IMR-90 (cell line): ENCODE measurements around the gene KCNS1. TPM values are rescaled to one million over a fixed set of nuclear protein-coding genes. Genes with fewer than 3 reads are reported as not detected.
A peak's percentile ranks its signal among the peaks of the same experiment; 100 is the strongest.

ENCODE experiments used
- ATAC-seq: fragments of 200-7000 bp; cut with Tn5 transposase; 2 replicates; pipeline ENCODE4 v1.9.1; 2020; ENCODE audit warnings: low read depth, mild to moderate bottlenecking, moderate library complexity
- BruUV-seq: library from RNA; stranded (reverse); fragments of 400-500 nt; replicated peaks from 2 replicates; lab custom pipeline; 2021; lab: Mats Ljungman, UMichigan
- CTCF ChIA-PET: fragments of 300-600 bp; formaldehyde crosslinking; extraction: SDS; loops from one replicate; lab custom pipeline; 2021; ENCODE audit warnings: antibody characterized with exemption; lab: Yijun Ruan, JAX
- POLR2A ChIA-PET: fragments of 300-600 bp; sonication (Branson Sonifier 250); formaldehyde crosslinking; loops from one replicate; lab custom pipeline; 2022; ENCODE audit warnings: antibody characterized with exemption; ENCODE audit not compliant: unreplicated experiment; lab: Charles Lee
- DNase-seq: peaks from one replicate; pipeline ENCODE4 v3.0.0; 2013
- H2AFZ ChIP-seq: replicated peaks from 2 replicates; pipeline ENCODE3; 2013; ENCODE audit warnings: low read length, mild to moderate bottlenecking; ENCODE audit not compliant: poor library complexity
- H2AK5ac ChIP-seq: 2 replicates; pipeline ENCODE4 v1.6.1; 2013; ENCODE audit warnings: low read depth, low read length, inconsistent platforms
- H2AK9ac ChIP-seq: replicated peaks from 2 replicates; pipeline ENCODE3; 2013; ENCODE audit warnings: mild to moderate bottlenecking, low read depth, low read length, moderate library complexity; ENCODE audit not compliant: poor library complexity
- H2BK120ac ChIP-seq: 2 replicates; pipeline ENCODE4 v1.6.1; 2013; ENCODE audit warnings: low read depth, low read length, inconsistent platforms
- H2BK15ac ChIP-seq: 3 replicates; pipeline ENCODE4 v1.6.1; 2013; ENCODE audit warnings: low read depth, low read length, inconsistent platforms
- H2BK20ac ChIP-seq: 2 replicates; pipeline ENCODE4 v1.6.1; 2013; ENCODE audit warnings: low read depth, mild to moderate bottlenecking, inconsistent platforms, low read length, moderate library complexity
- H2BK5ac ChIP-seq: 2 replicates; pipeline ENCODE4 v1.6.1; 2013; ENCODE audit warnings: mild to moderate bottlenecking, low read depth, low read length, inconsistent platforms; ENCODE audit not compliant: poor library complexity, severe bottlenecking
- H3K14ac ChIP-seq: replicated peaks from 2 replicates; pipeline ENCODE4 v1.6.1; 2013; ENCODE audit warnings: low read depth, low read length, inconsistent platforms
- H3K18ac ChIP-seq: 2 replicates; pipeline ENCODE4 v1.6.1; 2013; ENCODE audit warnings: low read depth, low read length, control low read depth
- H3K23ac ChIP-seq: 2 replicates; pipeline ENCODE4 v1.6.1; 2013; ENCODE audit warnings: low read depth, low read length, inconsistent platforms
- H3K27ac ChIP-seq: 2 replicates; pipeline ENCODE4 v1.5.1; 2013; ENCODE audit warnings: mild to moderate bottlenecking, control low read depth, low read length; ENCODE audit not compliant: insufficient read depth
- H3K27me3 ChIP-seq: 2 replicates; pipeline ENCODE4 v1.6.1; 2013; ENCODE audit warnings: low read length; ENCODE audit not compliant: control insufficient read depth, insufficient read depth
- H3K36me3 ChIP-seq: 2 replicates; pipeline ENCODE4 v1.6.1; 2013; ENCODE audit warnings: low read length, mixed read lengths; ENCODE audit not compliant: control insufficient read depth, insufficient read depth
- H3K4ac ChIP-seq: 2 replicates; pipeline ENCODE4 v1.6.1; 2013; ENCODE audit warnings: low read depth, low read length, inconsistent platforms
- H3K4me1 ChIP-seq: 2 replicates; pipeline ENCODE4 v1.6.1; 2013; ENCODE audit warnings: low read length, mixed read lengths; ENCODE audit not compliant: control insufficient read depth, insufficient read depth
- H3K4me2 ChIP-seq: 2 replicates; pipeline ENCODE4 v1.6.1; 2013; ENCODE audit warnings: low read depth, mild to moderate bottlenecking, control low read depth, low read length, moderate library complexity
- H3K4me3 ChIP-seq: 2 replicates; pipeline ENCODE4 v1.5.1; 2013; ENCODE audit warnings: low read depth, mild to moderate bottlenecking, control low read depth, low read length, moderate library complexity; ENCODE audit not compliant: insufficient read depth
- H3K56ac ChIP-seq: 2 replicates; pipeline ENCODE4 v1.6.1; 2013; ENCODE audit warnings: low read length, inconsistent platforms; ENCODE audit not compliant: insufficient read depth; ENCODE audit errors: extremely low read depth
- H3K79me1 ChIP-seq, 2 experiments: 2 replicates each; pipeline ENCODE4 v1.6.1; 2013; ENCODE audit warnings: low read length in 2 of 2, inconsistent platforms in 1 of 2, low read depth in 1 of 2
- H3K9ac ChIP-seq: 2 replicates; pipeline ENCODE4 v1.6.1; 2013; ENCODE audit warnings: low read depth, low read length, control low read depth
- H3K9me1 ChIP-seq: 2 replicates; pipeline ENCODE4 v1.6.1; 2013; ENCODE audit warnings: low read length, inconsistent platforms; ENCODE audit not compliant: insufficient read depth
- H3K9me3 ChIP-seq: 2 replicates; pipeline ENCODE4 v1.6.1; 2013; ENCODE audit warnings: low read length; ENCODE audit not compliant: control insufficient read depth, insufficient read depth
- H4K20me1 ChIP-seq: 2 replicates; pipeline ENCODE4 v1.6.1; 2013; ENCODE audit warnings: low read length, inconsistent platforms; ENCODE audit not compliant: insufficient read depth
- H4K5ac ChIP-seq: 2 replicates; pipeline ENCODE4 v1.6.1; 2013; ENCODE audit warnings: mild to moderate bottlenecking, low read depth, low read length, control low read depth
- H4K8ac ChIP-seq, 2 experiments: 2 replicates each; pipeline ENCODE4 v1.6.1; 2013; ENCODE audit warnings: low read depth in 2 of 2, low read length in 2 of 2, control low read depth in 1 of 2, inconsistent platforms in 1 of 2
- H4K91ac ChIP-seq: 2 replicates; pipeline ENCODE4 v1.6.1; 2013; ENCODE audit warnings: low read depth, low read length, inconsistent platforms; ENCODE audit not compliant: insufficient read depth
- BHLHE40 ChIP-seq: fragments of 150-350 bp; IDR thresholded peaks from 2 replicates; pipeline ENCODE4 v1.6.1; 2016; ENCODE audit warnings: mild to moderate bottlenecking, low read depth, low read length
- CEBPB ChIP-seq: IDR thresholded peaks from 2 replicates; pipeline ENCODE4 v1.6.1; 2012; ENCODE audit warnings: low read depth, low read length, improper control_type of control experiment
- CHD1 ChIP-seq: IDR thresholded peaks from 2 replicates; pipeline ENCODE4 v1.6.1; 2012; ENCODE audit warnings: low read depth, low read length, improper control_type of control experiment
- CTCF ChIP-seq: conservative IDR thresholded peaks from 2 replicates; pipeline ENCODE4 v1.5.1; 2012; ENCODE audit warnings: mild to moderate bottlenecking, low read depth, low read length, improper control_type of control experiment
- ELK1 ChIP-seq: fragments of 150-350 bp; IDR thresholded peaks from 2 replicates; pipeline ENCODE4 v1.6.1; 2016; ENCODE audit warnings: low read depth, mild to moderate bottlenecking, low read length, moderate library complexity, borderline replicate concordance
- FOS ChIP-seq: fragments of 150-350 bp; IDR thresholded peaks from 2 replicates; pipeline ENCODE4 v1.6.1; 2016; ENCODE audit warnings: low read depth, low read length
- MAFK ChIP-seq: IDR thresholded peaks from 2 replicates; pipeline ENCODE4 v1.6.1; 2012; ENCODE audit warnings: low read depth, low read length, improper control_type of control experiment
- MAZ ChIP-seq: IDR thresholded peaks from 2 replicates; pipeline ENCODE4 v1.6.1; 2012; ENCODE audit warnings: low read depth, mild to moderate bottlenecking, low read length, improper control_type of control experiment, moderate library complexity, borderline replicate concordance
- MXI1 ChIP-seq: IDR thresholded peaks from 2 replicates; pipeline ENCODE4 v1.6.1; 2012; ENCODE audit warnings: low read depth, mild to moderate bottlenecking, low read length, moderate library complexity, borderline replicate concordance
- NFE2L2 ChIP-seq: fragments of 150-350 bp; IDR thresholded peaks from 2 replicates; pipeline ENCODE4 v1.6.1; 2016; ENCODE audit warnings: low read depth, mild to moderate bottlenecking, low read length
- POLR2A ChIP-seq: IDR thresholded peaks from 2 replicates; pipeline ENCODE4 v1.6.1; 2012; ENCODE audit warnings: mild to moderate bottlenecking, low read depth, low read length
- RAD21 ChIP-seq: IDR thresholded peaks from 2 replicates; pipeline ENCODE4 v1.6.1; 2012; ENCODE audit warnings: low read length, improper control_type of control experiment
- RCOR1 ChIP-seq: IDR thresholded peaks from 2 replicates; pipeline ENCODE4 v1.6.1; 2012; ENCODE audit warnings: mild to moderate bottlenecking, low read length, improper control_type of control experiment; ENCODE audit not compliant: insufficient replicate concordance
- RFX5 ChIP-seq: IDR thresholded peaks from 2 replicates; pipeline ENCODE4 v1.8.0; 2012; ENCODE audit warnings: low read depth, mild to moderate bottlenecking, low read length, moderate library complexity
- SMC3 ChIP-seq: fragments of 150-350 bp; IDR thresholded peaks from 2 replicates; pipeline ENCODE4 v1.6.1; 2016; ENCODE audit warnings: low read depth, mild to moderate bottlenecking, antibody characterized with exemption, low read length, moderate library complexity
- USF2 ChIP-seq: fragments of 150-350 bp; IDR thresholded peaks from 2 replicates; pipeline ENCODE4 v1.6.1; 2017; ENCODE audit warnings: mild to moderate bottlenecking, antibody characterized with exemption, low read length, low read depth
- WGBS, 2 experiments: methylation state at CpG; one replicate each; pipeline versions ENCODE4 v1.1.5 to v1.1.7; 2013; ENCODE audit warnings: missing lambda C conversion rate in 2 of 2; ENCODE audit not compliant: insufficient read length in 1 of 2; ENCODE audit errors: extremely low coverage in 2 of 2; 5-methylcytosine and 5-hydroxymethylcytosine counted together
- dilution Hi-C: fragments of 300-500 bp; cut with HindIII; formaldehyde crosslinking; loops from one replicate; pipeline ENCODE4 v1.14.3; 2018; ENCODE audit warnings: low sequenced_read_pairs; ENCODE audit not compliant: unreplicated experiment
- in situ Hi-C: fragments of 300-500 bp; cut with MboI; formaldehyde crosslinking; loops from 3 replicates; pipeline ENCODE4 v1.14.3; 2019; ENCODE audit warnings: low sequenced_read_pairs, inconsistent platforms, mixed read lengths
- intact Hi-C: fragments of 100-400 bp; cut with micrococcal nuclease; formaldehyde crosslinking; loops from 2 replicates; pipeline ENCODE4 v1.10.0; 2022
- polyA plus RNA-seq, 3 experiments: library from polyadenylated mRNA; depleted of rRNA; stranded (reverse); fragments of >200 nt; gene quantifications; 2 replicates each; pipeline ENCODE4 v1.2.3, GENCODE V29; 2012; ENCODE audit warnings: low replicate concordance in 1 of 3
- total RNA-seq: library from RNA; depleted of rRNA; stranded (reverse); fragments of >200 nt; gene quantifications from 2 replicates; pipeline ENCODE4 v1.2.3, GENCODE V29; 2012

The KCNS1 gene
- total and polyA plus RNA-seq, 2 of the 4 experiments (the other 2 are of a cell fraction): 0.54 to 0.62 TPM

DNA sequence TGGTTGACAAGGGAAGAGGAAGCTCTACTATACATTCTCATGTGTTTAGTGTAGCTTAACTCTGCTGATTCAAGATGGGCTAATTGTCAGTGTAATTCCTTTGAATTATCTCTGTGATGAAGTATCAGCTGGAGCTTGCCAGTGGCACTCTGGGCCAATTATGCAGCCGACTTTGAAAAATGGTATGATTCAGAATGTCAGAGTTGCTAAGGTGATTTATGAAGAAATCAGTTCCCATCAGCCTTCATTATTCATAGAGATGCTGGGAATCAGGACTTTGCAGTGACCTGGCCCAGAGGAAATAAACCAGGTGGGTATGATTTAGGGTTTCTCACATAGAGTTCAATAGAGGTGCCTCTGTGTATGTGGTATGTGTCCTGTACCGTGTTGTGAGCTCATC is 33.4 kb downstream of the KCNS1 start:
- no CpG with 5 or more reads among the region's 2 CpGs for WGBS, 2 experiments
- Histone ChIP-seq H3K27ac (no peak overlapping the region), H2BK120ac (no peak overlapping the region), H3K27me3 (no peaks in the 10 kb centered on the region), H3K18ac (peak overlapping the region; percentile 75; the same call in 1 of the 2 replicates), H2AK9ac (no peak overlapping the region), H3K56ac (no peak overlapping the region), H2BK20ac (no peak overlapping the region), H2AK5ac (no peak overlapping the region), H3K79me1 (peaks cover 18 to 25% of the 10 kb centered on the region in 2 experiments), H3K4me3 (no peak overlapping the region), H3K9me1 (peaks cover 6% of the 10 kb centered on the region), H4K91ac (no peak overlapping the region; the same call in 1 of the 2 replicates), H3K23ac (no peak overlapping the region), H4K5ac (no peak overlapping the region; the same call in 1 of the 2 replicates), H2AFZ (no peak overlapping the region), H2BK5ac (peak overlapping the region; percentile 62), H2BK15ac (no peak overlapping the region; the same call in 2 of the 3 replicates), H3K9me3 (no peaks in the 10 kb centered on the region), H3K4ac (no peak overlapping the region), H4K8ac (peak overlapping the region in 1 of 2 experiments; percentile 30; a peak in 1 of 4 replicates), H3K36me3 (no peaks in the 10 kb centered on the region), H3K14ac (no peak overlapping the region), H4K20me1 (no peaks in the 10 kb centered on the region), H3K4me1 (peaks cover 19% of the 10 kb centered on the region; the same call in 1 of the 2 replicates), H3K4me2 (no peak overlapping the region), H3K9ac (no peak overlapping the region)
- TF ChIP-seq MAFK: no peak
- no peak for TF ChIP-seq USF2
- no peak for TF ChIP-seq RFX5
- no peak for TF ChIP-seq CTCF
- TF ChIP-seq SMC3: no peak
- TF ChIP-seq BHLHE40: no peak
- no peak for TF ChIP-seq MAZ
- TF ChIP-seq CHD1: no peak
- no peak for TF ChIP-seq ELK1
- TF ChIP-seq CEBPB: no peak
- TF ChIP-seq POLR2A: no peak
- TF ChIP-seq RCOR1: no peak
- TF ChIP-seq FOS: no peak
- TF ChIP-seq MXI1: no peak
- TF ChIP-seq RAD21: no peak
- TF ChIP-seq NFE2L2: no peak
- ChIA-PET CTCF (no interaction called here), POLR2A (interaction anchor here (0.6 kb wide), 1 partner anchor 62 kb away, joined by 3 read pairs; no protein-coding TSS in a partner anchor)
- no peak for DNase-seq
- in situ Hi-C loops: no loop called here
- dilution Hi-C loops: no loop called here
- no TSS peak for BruUV-seq
- intact Hi-C loops: no loop called here
- ATAC-seq: peak; percentile 24; the same call in 1 of the 2 replicates
